GM12892 (cell line): ENCODE results near the gene ARHGEF11.

Source experiments
- POLR2A ChIP-seq: IDR thresholded peaks from 2 replicates; pipeline ENCODE4 v1.6.1; 2011; ENCODE audit warnings: low read depth, low read length, control low read depth
- TAF1 ChIP-seq: IDR thresholded peaks from 2 replicates; pipeline ENCODE4 v1.6.1; 2011; ENCODE audit warnings: low read depth, mild to moderate bottlenecking, control low read depth, low read length, borderline replicate concordance

- TF ChIP-seq TAF1 (no peak), POLR2A (no peak)
Measured at GRCh38 chr1:156970017-156970416, 75.5 kb downstream of the ARHGEF11 start.
